HG03060 (cell line): ENCODE measurements around the gene ELMO1.

ENCODE experiments used
- ATAC-seq: cut with Tn5 transposase; IDR thresholded peaks from one replicate; pipeline ENCODE4 v1.9.1; 2021; ENCODE audit warnings: low read depth, moderate number of reproducible peaks; ENCODE audit not compliant: unreplicated experiment

ELMO1 gene

GRCh38 chr7:37352974-37353948, 95.4 kb downstream of the ELMO1 start:
- peak; percentile 47 for ATAC-seq

GRCh38 chr7:37352251-37352880, 96.3 kb downstream of the ELMO1 start:
- no peak for ATAC-seq

GRCh38 chr7:37351716-37352115, 96.9 kb downstream of the ELMO1 start:
- no peak for ATAC-seq

GRCh38 chr7:37349979-37350590, 98.6 kb downstream of the ELMO1 start:
- ATAC-seq = no peak

GRCh38 chr7:37348982-37349381, 99.7 kb downstream of the ELMO1 start:
- no peak for ATAC-seq

- no peak for ATAC-seq
Observed at GRCh38 chr7:37346761-37347160, 101.9 kb downstream of the ELMO1 start.

GRCh38 chr7:37344886-37345579, 103.6 kb downstream of the ELMO1 start:
- ATAC-seq = no peak

- peak; percentile 39 for ATAC-seq
Observed at GRCh38 chr7:37342688-37343471, 105.8 kb downstream of the ELMO1 start.

- ATAC-seq = no peak
Observed at GRCh38 chr7:37342176-37342687, 106.4 kb downstream of the ELMO1 start.

- ATAC-seq = peak; percentile 46
Observed at GRCh38 chr7:37341033-37341630, 107.5 kb downstream of the ELMO1 start.

GRCh38 chr7:37338966-37339365, 109.7 kb downstream of the ELMO1 start:
- ATAC-seq = no peak

- no peak for ATAC-seq
Observed at GRCh38 chr7:37337522-37337921, 111.1 kb downstream of the ELMO1 start.

- ATAC-seq = peak; percentile 92
Observed at GRCh38 chr7:37336259-37336658, 112.4 kb downstream of the ELMO1 start.

GRCh38 chr7:37333075-37333474, 115.6 kb downstream of the ELMO1 start:
- no peak for ATAC-seq

GRCh38 chr7:37332243-37333016, 116.2 kb downstream of the ELMO1 start:
- ATAC-seq = no peak

GRCh38 chr7:37330775-37331174, 117.9 kb downstream of the ELMO1 start:
- no peak for ATAC-seq

- no peak for ATAC-seq
Observed at GRCh38 chr7:37329940-37330339, 118.7 kb downstream of the ELMO1 start.

GRCh38 chr7:37327288-37327687, 121.4 kb downstream of the ELMO1 start:
- ATAC-seq = no peak

- ATAC-seq = no peak
Observed at GRCh38 chr7:37323966-37324365, 124.7 kb downstream of the ELMO1 start.
